HG03095 (cell line): Measurements from ENCODE around the gene HACD1.

Experiments used
- ATAC-seq: cut with Tn5 transposase; IDR thresholded peaks from one replicate; pipeline ENCODE4 v1.9.1; 2021; ENCODE audit warnings: moderate library complexity; ENCODE audit not compliant: unreplicated experiment

Gene HACD1, protein sequence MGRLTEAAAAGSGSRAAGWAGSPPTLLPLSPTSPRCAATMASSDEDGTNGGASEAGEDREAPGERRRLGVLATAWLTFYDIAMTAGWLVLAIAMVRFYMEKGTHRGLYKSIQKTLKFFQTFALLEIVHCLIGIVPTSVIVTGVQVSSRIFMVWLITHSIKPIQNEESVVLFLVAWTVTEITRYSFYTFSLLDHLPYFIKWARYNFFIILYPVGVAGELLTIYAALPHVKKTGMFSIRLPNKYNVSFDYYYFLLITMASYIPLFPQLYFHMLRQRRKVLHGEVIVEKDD

DNA sequence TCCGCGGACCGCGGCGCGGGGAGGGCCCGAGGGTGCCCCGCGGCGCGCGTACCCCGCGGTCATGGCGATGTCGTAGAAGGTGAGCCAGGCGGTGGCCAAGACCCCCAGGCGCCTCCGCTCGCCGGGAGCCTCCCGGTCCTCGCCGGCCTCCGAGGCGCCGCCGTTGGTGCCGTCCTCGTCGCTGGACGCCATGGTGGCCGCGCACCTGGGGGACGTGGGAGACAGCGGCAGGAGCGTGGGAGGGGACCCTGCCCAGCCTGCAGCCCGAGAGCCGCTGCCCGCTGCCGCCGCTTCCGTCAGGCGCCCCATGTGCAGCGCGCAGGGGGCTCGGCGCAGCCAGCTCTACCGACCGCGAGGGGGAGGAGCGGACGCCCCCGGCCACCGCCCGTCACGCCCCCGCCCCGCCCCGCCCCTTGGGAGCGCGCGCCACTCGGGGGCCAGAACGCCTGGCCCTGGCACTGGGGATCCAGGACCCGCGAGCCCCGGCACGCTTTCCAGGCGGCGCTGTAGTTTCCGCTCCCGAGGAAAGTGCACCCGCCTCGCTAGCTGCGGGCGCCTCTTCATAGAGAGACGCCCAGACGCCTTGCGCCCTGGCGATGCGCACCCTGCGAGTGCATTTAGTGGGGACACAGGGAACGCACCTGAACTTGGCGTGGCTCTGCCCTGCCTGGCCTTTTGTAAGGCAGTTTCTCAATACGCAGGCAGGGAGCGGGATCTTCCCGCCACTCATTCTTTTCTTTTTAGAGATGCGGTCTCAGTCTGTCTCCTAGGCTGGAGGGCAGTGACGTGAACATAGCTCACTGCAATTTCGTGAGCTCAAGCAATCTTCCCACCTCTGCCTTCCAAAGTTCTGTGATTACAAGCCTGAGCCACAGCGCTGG lies at the start of gene HACD1:
Gene HACD1, minus strand, starts transcription at position 344 of the 881 bp plus-strand sequence. Its CDS starts 35 bp downstream, at position 309.
- peak; percentile 68 for ATAC-seq

DNA sequence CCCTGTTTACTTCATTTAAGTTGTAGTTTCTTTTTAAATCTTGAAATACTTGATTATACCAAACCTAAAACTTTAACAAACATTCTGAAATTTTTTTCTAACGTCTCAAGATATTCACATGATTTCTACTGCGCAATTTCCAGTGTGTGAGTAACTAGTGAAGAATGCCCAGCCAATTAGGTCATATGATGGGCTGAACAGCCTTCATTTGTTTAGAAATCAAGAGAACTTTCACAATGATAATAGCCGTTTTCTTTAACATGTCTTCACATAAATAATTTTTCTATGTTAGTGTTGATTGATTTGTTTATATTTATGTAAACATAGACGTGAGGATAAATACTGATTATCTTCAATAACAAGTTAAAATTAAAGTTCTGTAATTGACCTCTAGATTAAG lies 48.6 kb upstream of the HACD1 start:
- no peak for ATAC-seq

DNA sequence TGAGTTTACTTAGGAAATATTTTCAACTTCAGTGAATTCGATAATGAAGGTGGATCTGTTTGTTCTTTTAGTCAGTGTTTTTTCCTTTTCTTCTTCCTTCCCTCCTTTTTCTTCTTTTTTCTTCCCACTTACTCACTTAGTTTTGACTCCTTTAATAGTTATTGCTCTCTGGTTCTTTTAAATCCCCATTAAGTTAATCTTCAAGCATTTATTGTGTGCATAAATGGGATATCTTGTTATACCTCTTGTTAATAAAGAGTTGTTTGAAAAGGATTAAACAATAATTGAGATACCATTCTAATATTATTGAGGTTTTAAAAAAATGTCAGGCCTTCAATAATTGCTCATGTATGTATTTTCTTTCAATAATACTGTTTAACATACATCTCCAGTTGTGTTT lies 46.3 kb upstream of the HACD1 start:
- ATAC-seq = no peak

DNA sequence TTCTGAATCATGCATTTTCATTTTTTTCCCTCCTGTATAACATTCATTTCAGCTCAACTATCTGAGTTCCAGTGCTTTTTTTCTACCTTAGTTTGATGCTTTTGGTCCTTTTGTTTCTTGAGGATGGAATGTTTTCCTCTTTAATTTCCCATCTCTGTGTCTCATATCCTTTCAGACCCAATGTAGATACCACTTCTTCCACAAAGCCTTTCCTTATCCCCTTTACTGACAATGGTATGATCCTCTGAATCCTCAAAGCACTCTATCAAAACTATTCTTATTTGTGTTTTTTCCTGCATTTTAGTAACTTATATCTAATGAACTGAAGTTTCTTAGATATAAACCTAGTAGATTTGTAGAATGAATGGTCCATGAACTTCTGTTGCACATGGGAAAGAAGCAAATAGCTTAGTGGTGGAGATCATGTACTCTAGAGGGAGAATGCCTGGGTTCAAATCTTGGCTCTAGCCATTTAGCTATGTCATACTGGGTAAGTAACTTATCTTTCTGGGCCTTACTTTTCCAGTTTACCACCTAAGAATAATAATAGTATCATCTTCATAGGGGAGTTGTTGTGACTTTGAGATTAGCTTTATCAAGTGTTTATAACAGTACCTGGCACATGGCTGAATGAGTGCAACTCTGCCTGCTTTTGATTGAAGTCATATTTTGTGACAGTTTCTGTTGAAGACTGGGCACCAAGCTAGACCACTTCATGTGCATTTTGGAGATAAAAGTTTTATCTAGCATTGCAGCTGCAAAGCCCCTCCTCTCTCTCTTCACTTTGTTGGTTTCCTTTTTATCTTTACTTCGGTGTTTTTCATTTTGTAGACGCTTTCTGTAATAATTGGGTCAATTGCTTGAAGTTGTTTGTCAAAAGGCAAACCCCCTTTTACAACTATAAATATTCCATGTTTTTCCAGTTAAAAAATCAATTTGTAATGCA lies 45.3 kb upstream of the HACD1 start:
- no peak for ATAC-seq

DNA sequence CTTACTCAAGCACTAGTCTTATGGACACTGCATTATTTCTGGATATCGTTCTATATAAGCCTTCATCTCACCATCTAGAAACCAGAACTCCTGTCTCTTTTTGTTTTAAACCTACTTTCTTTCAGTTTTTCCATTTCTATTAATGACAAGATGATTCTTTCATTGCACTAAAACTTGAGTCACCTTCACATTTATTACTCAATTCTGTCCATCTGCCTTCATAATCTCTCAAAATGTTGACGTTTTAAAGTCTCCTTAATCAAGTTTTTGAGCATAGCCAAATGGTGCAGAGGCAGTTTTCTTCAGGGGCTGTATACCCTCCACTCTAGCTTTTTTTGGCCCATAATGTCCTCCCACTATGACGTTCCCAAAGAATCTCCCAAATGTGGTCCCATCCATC lies 44.3 kb upstream of the HACD1 start:
- ATAC-seq = no peak

DNA sequence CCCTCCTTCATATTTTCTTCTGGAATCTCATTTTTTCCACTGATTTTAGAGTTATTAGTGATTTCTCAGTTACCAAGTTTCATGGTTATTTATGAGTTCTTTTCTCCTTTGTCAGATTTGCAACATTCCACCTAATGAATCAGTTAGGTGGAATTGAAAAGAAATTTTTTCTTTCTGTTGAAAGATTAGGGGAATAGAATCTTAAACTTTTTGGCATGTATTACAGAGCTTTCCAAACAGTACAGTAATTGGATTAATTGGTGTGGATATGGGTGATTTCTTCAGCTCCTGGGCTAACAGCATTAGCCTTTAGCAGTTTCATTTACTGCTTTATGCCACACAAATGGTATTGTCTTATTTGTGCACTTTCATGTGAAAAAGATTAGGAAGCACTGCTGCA lies 43.7 kb upstream of the HACD1 start:
- ATAC-seq = no peak

DNA sequence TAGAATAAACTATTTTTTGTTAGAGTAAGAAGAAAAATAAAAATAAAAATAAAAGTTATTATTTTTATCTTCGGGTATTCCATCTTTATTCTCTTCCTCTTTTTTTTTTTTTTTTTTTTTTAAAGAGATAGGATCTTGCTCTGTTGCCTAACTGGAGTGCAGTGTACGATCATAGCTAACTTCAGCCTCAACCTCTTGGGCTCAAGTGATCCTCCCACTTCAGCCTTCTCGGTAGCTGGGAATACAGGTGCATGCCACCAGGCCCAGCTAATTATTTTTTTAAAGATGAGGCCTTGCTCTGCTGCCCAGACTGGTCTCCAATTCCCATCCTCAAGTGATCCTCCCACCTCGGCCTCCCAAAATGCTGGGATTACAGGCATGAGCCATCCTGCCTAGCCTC lies 42.2 kb upstream of the HACD1 start:
- ATAC-seq = no peak

DNA sequence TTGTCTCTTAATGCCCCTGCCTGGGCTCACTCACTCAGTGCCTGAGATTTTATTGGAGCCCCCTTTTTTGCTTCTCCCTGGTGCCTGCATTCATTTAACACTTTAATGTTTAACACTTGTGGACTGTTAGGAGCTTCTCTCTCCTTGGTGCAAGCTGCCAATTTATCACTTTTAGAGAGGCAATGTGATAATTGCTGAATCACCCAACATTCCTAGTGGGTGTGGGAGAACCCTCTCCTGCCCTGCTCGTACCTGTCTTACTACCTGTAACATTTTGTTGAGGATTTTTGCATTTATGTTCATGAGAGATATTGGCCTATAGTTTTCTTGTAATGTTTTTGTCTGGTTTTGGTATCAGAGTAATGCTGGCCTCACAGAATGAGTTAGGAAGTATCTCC lies 39.9 kb upstream of the HACD1 start:
- ATAC-seq = no peak

DNA sequence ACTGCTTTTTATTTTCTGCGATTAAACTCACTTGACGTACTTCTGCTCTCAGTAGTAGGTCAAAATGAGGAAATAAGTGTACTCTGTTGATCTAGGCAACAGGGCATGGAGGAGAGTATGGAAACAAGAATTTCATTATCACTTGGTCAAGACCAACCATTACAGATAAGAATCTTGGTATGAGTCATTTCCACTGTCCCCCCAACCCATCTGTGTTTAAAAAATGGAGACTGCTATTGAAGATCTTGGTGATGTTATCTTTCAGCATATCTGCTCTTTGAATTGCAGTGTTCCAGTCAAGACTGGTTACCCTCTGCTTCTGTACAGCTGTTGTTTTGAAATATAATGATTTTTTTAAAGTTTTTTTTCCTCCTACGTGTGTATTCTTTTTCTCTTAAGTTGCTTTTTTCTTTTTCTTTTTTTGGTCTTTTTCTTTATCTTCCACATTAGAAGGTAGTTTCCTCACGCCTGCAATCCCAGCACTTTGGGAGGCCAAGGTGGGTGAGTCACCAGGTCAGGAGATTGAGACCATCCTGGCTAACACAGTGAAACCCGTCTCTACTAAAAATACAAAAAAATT lies 38.5 kb upstream of the HACD1 start:
- peak; percentile 76 for ATAC-seq

DNA sequence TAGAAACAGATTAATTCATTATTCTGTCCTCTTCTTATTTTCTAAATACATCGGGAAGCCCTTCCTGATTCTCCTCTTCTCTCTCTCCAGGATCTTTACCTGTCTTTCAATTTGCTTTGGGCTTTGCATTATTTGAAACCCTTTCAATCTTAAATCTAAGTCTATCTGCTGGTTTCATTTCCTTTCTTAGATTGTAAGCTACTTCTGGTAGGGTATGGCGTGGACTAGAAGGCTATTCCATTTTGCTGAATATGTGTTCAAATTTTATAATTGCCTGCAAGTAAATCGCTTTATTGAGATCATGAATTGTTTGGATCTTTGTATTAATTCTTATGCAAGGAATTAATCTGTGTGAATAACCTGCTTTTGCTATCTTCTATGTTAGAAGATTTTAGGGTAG lies 37.8 kb upstream of the HACD1 start:
- ATAC-seq = no peak

DNA sequence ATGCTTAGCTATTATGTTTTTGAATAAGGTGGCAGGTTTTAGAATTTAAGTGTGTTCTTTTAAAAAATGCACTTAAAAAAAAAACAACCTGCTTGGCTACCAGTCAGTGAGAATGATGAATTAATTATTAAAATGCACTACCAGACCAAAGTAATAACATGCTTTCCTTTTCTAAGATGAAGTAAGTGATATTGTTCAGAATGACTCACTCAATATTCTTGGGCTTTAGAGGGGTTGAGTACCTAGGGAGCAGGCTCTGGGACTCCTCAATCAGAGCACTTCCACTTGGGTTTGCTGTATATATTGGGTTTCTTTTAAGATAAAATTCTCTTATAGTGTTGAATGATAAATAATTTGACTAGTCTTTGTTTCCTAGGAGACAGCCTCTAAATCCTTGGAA lies 35.4 kb upstream of the HACD1 start:
- ATAC-seq = no peak

DNA sequence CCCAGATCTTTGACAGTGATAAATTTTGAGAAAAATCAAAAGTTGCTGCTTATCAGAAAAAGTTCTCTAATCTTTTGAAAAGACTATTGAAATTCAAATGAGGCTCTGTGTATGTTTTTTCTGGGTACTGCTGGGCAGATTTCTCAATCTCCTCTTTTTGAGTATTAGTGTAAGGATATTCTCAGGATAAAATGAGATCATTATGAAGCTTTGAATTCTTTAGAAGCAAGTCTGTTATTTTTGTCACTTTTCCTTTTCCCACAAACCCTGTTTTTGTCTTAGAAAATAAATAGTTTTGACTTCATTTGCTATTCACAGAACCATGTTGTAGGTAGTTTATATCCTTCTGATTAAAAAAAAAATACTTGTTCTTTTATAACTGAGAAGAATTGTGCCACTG lies 34.7 kb upstream of the HACD1 start:
- ATAC-seq = no peak

DNA sequence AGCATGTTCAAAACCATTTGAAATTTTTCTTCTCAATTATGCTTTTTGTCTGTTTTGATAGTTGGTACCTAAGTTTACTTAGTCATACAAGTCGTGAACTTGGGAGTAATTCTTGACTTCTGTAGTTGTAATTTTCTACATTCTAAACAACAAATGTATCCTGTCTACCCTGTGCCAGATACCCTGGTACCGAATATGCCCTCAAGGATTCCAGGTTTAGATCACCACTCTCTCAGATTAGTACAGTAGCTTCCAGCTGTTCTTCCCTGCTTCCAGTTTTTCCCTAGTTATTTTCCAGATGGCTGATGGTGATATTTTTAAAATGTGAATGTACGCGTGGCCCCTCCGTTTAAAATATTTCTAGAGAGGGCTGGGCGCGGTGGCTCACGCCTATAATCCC lies 33.2 kb upstream of the HACD1 start:
- ATAC-seq = no peak

DNA sequence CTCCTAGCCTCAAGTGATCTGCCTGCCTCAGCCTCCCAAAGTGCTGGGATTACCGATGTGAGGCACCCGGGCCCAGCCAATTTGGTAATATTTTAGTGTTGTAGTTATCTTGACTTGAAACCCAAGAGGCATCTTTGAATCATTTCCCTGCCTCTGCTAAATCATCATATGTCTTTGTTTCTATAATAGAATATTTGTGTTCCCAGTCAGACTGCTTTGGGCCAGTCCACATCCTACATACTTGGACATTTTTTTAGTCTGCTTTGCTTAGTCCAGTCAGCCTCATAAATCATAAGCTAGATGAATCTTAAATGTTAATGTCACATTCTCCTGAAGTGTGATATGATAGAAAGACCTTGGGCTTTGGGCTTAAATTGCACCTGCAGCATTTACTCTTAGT lies 32.7 kb upstream of the HACD1 start:
- no peak for ATAC-seq

DNA sequence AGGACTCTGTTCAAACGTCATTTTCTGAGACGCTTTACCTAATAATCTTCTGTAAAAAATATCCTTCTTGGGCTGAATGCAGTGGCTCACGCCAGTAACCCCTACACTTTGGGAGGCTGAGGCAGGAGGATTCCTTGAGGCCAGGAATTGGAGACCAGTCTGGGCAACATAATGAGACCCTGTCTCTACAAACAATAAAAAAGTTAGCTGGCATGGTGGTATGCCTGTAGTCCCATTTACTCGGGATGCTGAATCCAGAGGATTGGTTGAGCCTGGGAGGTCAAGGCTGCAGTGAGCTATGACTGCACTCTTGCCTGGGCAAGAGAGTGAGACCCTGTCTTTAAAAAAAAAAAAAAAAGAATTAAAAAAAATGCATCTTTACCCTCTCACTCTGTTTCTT lies 31.9 kb upstream of the HACD1 start:
- ATAC-seq = no peak

DNA sequence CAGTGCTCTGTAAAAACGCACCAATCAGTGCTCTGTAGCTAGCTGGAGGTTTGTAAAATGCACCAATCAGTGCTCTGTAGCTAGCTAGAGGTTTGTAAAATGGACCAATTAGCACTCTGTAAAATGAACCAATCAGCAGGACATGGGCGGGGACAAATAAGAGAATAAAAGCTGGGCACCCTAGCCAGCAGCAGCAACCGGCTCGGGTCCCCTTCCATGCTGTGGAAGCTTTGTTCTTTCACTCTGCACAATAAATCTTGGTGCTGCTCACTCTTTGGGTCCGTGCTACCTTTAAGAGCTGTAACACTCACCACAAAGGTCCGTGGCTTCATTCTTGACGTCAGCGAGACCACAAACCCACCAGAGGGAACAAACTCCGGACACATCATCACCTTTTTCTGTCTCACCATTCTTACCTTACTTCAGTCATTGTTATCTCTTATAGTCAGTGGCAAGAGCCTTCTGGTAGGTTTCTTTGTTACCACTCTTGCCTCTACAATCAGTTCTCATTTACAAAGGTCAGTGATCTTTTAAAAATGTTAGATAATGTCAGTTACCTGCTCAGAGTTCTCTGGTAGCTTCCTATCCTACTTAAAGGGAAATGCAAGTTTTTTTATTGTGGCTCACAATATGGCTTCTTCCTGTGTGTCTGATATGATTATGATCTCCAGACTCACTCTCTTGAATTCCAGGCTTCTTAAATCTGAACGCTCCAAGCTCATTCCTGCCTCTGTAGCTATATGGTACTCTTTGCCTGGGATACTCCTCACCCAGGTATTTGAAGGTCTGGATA lies 31.3 kb upstream of the HACD1 start:
- ATAC-seq = no peak

DNA sequence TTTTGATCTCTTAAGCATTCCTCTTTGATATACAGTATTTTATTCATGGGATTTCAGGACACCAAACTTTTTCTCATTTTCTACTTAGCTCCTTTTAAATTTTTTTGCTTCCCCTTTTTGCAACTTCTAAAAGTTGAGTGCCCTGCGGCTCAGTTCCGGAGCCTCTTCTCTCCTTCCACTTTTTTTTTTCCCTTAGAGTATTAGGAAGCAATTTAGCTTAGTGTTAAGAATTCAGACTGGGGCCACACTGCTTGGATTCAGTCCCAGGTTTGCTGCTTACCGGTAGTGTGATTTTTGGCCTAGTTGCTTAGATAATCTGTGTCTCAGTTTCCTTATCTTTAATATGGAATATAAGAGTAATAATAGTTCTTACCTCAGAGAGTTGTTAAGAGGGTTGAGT lies 30.2 kb upstream of the HACD1 start:
- ATAC-seq = no peak

DNA sequence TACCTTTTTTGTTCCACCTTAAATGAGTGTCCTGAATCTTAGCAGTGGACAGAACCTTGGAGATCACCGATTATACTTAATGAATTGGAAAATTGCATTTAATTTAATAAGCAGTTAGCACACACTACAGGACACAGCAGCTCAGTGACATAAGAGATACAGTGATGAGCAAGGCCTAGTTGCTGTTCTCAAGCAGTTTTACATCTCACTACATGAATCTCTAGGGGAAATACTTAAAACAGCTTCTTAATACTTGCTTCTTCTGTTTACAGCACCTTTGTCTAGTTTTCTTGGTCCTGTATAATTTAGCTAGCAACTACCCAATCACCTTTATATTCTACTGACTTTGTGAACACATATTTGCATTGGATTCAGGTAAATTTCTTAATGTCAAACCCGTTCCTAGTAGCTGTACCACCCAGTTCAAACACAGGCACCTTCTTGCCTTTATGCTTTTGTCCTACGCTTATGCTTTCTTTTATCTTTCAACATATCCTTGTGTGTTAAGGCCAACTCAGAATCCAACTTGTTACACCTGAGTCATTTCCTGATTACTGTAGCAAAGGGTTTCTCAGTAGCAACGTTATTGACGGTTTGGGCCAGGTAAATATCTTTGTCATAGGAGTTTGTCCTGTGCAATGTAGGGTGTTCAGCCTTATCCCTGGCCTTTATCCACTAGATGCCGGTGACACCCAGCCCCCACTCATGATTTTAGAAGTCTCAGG lies 28.6 kb upstream of the HACD1 start:
- ATAC-seq = no peak

DNA sequence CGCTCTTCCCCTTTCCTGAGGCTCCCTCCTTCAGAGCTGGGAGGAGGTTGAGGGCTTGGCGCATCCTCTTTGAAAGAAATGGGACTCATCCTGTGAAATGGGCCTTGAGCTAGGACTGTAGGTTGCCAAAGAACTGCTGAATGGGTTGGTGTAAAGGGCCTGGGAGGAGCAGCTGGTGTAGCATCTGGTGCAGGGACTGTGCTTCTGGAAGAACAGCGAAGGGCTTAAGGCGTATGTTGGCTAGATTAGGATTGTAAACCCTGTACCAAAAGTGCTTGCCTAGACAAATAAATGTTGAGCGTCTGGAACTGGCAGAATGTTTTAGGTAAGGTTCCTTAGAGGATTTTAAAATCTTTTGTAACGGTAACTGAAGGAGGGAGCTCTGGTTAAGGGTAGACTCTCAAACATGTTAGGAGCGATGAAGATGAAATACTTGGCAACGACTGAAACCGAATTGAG lies 27.3 kb upstream of the HACD1 start:
- peak; percentile 28 for ATAC-seq
